NCI-H146 (cell line): Measurements from ENCODE around the gene EBPL.

Experiments used
- DNase-seq: peaks from one replicate; lab custom pipeline; 2025; lab: John Stamatoyannopoulos, UW

EBPL gene

GRCh38 chr13:49676581-49677298 is 14.5 kb downstream of the EBPL start:
- DNase-seq = no peak

GRCh38 chr13:49670828-49671227 is 20.5 kb downstream of the EBPL start:
- DNase-seq = no peak

GRCh38 chr13:49669735-49670309 is 21.5 kb downstream of the EBPL start:
- peak; percentile 62 for DNase-seq

GRCh38 chr13:49667773-49668172 is 23.5 kb downstream of the EBPL start:
- no peak for DNase-seq

- peak; percentile 38 for DNase-seq
Observed at GRCh38 chr13:49664606-49665005, 26.7 kb downstream of the EBPL start.

- no peak for DNase-seq
Observed at GRCh38 chr13:49657241-49657641, 34.0 kb downstream of the EBPL start.

GRCh38 chr13:49655906-49656305 is 35.4 kb downstream of the EBPL start:
- no peak for DNase-seq

GRCh38 chr13:49654011-49654410 is 37.3 kb downstream of the EBPL start:
- DNase-seq = no peak

GRCh38 chr13:49653478-49653877 is 37.8 kb downstream of the EBPL start:
- DNase-seq = no peak

GRCh38 chr13:49652355-49653305 is 38.7 kb downstream of the EBPL start:
- peak; percentile 82 for DNase-seq

GRCh38 chr13:49651570-49652354 is 39.5 kb downstream of the EBPL start:
- DNase-seq = no peak

GRCh38 chr13:49649963-49650312 is 41.3 kb downstream of the EBPL start:
- DNase-seq = no peak

GRCh38 chr13:49649244-49649962 is 41.9 kb downstream of the EBPL start:
- DNase-seq = no peak

GRCh38 chr13:49646688-49647087 is 44.6 kb downstream of the EBPL start:
- DNase-seq = no peak

GRCh38 chr13:49645451-49645850 is 45.8 kb downstream of the EBPL start:
- no peak for DNase-seq

GRCh38 chr13:49643035-49643646 is 48.1 kb downstream of the EBPL start:
- DNase-seq = no peak

- DNase-seq = no peak
Observed at GRCh38 chr13:49641801-49642291, 49.4 kb downstream of the EBPL start.

GRCh38 chr13:49638744-49639072 is 52.6 kb downstream of the EBPL start:
- DNase-seq = no peak

GRCh38 chr13:49638030-49638743 is 53.1 kb downstream of the EBPL start:
- DNase-seq = peak; percentile 8

- no peak for DNase-seq
Observed at GRCh38 chr13:49636705-49637104, 54.6 kb downstream of the EBPL start.
